Uterus (tissue), 4 donors: Measurements from ENCODE around the gene EVL. TPM values are rescaled to one million over a fixed set of nuclear protein-coding genes. Genes with fewer than 3 reads are reported as not detected.

Source experiments
- DNase-seq, 2 donors: peaks; one replicate each; pipeline ENCODE4 v3.0.0-alpha.2; 2019 to 2020
- H3K27ac ChIP-seq, 2 donors: fragments of 200-600 bp; sonication (generic); 1 replicate in 1 of 2; 2 replicates in 1 of 2; pipeline ENCODE4 v1.5.1; 2016 to 2018
- H3K27me3 ChIP-seq, 2 donors: fragments of 200-600 bp; sonication (generic); one replicate each; pipeline ENCODE4 v1.5.1; 2018 to 2019; ENCODE audit warnings: control low read depth in 1 of 2
- H3K36me3 ChIP-seq, 2 donors: fragments of 200-600 bp; sonication (generic); one replicate each; pipeline ENCODE4 v1.5.1; 2019; ENCODE audit warnings: control low read depth in 1 of 2
- H3K4me1 ChIP-seq, 2 donors: fragments of 200-600 bp; sonication (generic); one replicate each; pipeline ENCODE4 v1.5.1; 2018 to 2019; ENCODE audit warnings: control low read depth in 1 of 2
- H3K4me3 ChIP-seq, 2 donors: fragments of 200-600 bp; sonication (generic); 1 replicate in 1 of 2; 2 replicates in 1 of 2; pipeline ENCODE4 v1.5.1; 2018 to 2019; ENCODE audit warnings: mild to moderate bottlenecking in 1 of 2
- H3K9me3 ChIP-seq, 2 donors: fragments of 200-600 bp; sonication (generic); one replicate each; pipeline ENCODE4 v1.5.1; 2019; ENCODE audit warnings: control low read depth in 1 of 2
- POLR2A ChIP-seq, 2 donors: fragments of 450-650 bp; IDR thresholded peaks; one replicate each; pipeline ENCODE4 v1.6.1; 2016; ENCODE audit warnings: antibody characterized with exemption in 2 of 2, mild to moderate bottlenecking in 1 of 2, moderate library complexity in 1 of 2
- intact Hi-C: fragments of 100-400 bp; cut with DNase I; formaldehyde crosslinking; loops from one replicate; pipeline ENCODE4 v1.15.1; 2023; ENCODE audit warnings: low total_unique reads
- total RNA-seq, 4 donors: library from RNA; depleted of rRNA in 3 of 4; stranded (reverse); fragments of >200 nt in 3 of 4; gene quantifications; one replicate each; pipeline versions ENCODE4 v1.1.0 to v1.2.4, GENCODE V29; 2014 to 2023
- TF ChIP-seq, protein P1 (sequence below), 4 experiments: fragments of 200-600 bp in 2 of 4; fragments of 450-650 bp in 2 of 4; sonication (generic) in 2 of 4; IDR thresholded peaks; one replicate each; pipeline ENCODE4 v1.5.1; 2016 to 2019; ENCODE audit warnings: antibody characterized with exemption in 4 of 4, mild to moderate bottlenecking in 2 of 4, moderate library complexity in 1 of 4
- donor health status: DM: yes; HTN: yes; CAD: no.

EVL gene
- total RNA-seq, 4 donors from 2014 or later = 22.1 to 133 (median 67.5) TPM

DNA sequence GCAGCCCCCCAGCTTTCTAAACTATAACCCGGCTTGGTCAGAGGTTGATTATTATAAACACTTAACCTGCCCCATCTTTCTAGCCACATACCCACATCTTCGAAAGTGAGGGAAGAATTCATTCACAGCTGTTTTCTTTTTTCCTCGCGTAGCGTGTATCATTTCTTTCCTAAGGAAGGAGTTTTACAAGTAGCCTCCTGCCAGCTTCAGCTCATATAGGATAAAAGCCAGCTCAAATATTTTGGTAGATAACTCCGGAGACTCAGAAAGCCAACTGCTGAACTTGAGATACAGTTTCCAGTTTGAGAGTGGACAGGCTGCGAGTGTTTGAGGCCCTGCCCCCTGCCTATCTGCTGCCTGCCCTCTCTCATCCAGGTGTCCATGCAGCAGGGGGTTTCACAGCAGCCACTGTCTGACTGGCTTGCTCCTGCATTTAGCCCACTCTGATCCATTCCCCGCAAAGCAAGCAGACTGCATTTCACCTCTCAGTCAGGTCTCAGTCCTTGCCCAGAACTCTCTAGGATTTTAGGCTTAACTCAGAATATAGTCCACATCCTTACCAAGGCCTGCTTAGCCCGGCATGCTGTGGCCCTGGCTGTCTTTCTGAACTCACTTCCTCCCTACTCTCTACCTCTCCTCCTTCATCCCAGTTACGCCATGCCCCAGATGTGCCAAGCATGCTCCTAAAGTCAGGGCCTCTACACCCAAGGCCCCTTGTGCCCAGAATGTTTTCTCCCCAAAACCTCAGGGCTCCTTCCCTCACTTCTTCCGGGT lies 46.9 kb downstream of the EVL start:
- no peak for TF ChIP-seq POLR2A (IDR thresholded peaks at IDR 0.05)
- TF ChIP-seq, protein P1, sequence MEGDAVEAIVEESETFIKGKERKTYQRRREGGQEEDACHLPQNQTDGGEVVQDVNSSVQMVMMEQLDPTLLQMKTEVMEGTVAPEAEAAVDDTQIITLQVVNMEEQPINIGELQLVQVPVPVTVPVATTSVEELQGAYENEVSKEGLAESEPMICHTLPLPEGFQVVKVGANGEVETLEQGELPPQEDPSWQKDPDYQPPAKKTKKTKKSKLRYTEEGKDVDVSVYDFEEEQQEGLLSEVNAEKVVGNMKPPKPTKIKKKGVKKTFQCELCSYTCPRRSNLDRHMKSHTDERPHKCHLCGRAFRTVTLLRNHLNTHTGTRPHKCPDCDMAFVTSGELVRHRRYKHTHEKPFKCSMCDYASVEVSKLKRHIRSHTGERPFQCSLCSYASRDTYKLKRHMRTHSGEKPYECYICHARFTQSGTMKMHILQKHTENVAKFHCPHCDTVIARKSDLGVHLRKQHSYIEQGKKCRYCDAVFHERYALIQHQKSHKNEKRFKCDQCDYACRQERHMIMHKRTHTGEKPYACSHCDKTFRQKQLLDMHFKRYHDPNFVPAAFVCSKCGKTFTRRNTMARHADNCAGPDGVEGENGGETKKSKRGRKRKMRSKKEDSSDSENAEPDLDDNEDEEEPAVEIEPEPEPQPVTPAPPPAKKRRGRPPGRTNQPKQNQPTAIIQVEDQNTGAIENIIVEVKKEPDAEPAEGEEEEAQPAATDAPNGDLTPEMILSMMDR (IDR thresholded peaks at IDR 0.05) = no peak
- H3K4me1 ChIP-seq = no peaks in the 10 kb centered on the region
- H3K9me3 ChIP-seq = no peaks in the 10 kb centered on the region
- intact Hi-C loops = no loop called here
- no peaks in the 10 kb centered on the region for H3K36me3 ChIP-seq
- DNase-seq = no peak
- no peaks in the 10 kb centered on the region for H3K27me3 ChIP-seq
- no peak overlapping the region for H3K4me3 ChIP-seq
- peak overlapping the region in 1 of 2 donors; percentile 9 for H3K27ac ChIP-seq

GRCh38 chr14:100114109-100114765 lies 49.0 kb downstream of the EVL start:
- intact Hi-C loops = no loop called here
- no peaks in the 10 kb centered on the region for H3K9me3 ChIP-seq
- no peak overlapping the region for H3K4me3 ChIP-seq
- H3K27me3 ChIP-seq = no peaks in the 10 kb centered on the region
- DNase-seq = no peak
- TF ChIP-seq, protein P1 (IDR thresholded peaks at IDR 0.05) = no peak
- TF ChIP-seq POLR2A (IDR thresholded peaks at IDR 0.05) = no peak
- H3K4me1 ChIP-seq = no peaks in the 10 kb centered on the region
- no peaks in the 10 kb centered on the region for H3K36me3 ChIP-seq
- no peak overlapping the region for H3K27ac ChIP-seq

- Histone ChIP-seq H3K9me3 (no peaks in the 10 kb centered on the region), H3K27ac (no peak overlapping the region), H3K36me3 (no peaks in the 10 kb centered on the region), H3K4me3 (no peak overlapping the region), H3K27me3 (no peaks in the 10 kb centered on the region), H3K4me1 (no peaks in the 10 kb centered on the region)
- intact Hi-C loops = no loop called here
- TF ChIP-seq, protein P1 (IDR thresholded peaks at IDR 0.05) = no peak
- no peak for TF ChIP-seq POLR2A (IDR thresholded peaks at IDR 0.05)
- no peak for DNase-seq
These were observed 50.0 kb downstream of the EVL start for GRCh38 chr14:100115236-100115635.

- Histone ChIP-seq H3K4me3 (no peak overlapping the region), H3K36me3 (no peaks in the 10 kb centered on the region), H3K4me1 (no peaks in the 10 kb centered on the region), H3K27ac (no peak overlapping the region), H3K9me3 (no peaks in the 10 kb centered on the region), H3K27me3 (no peaks in the 10 kb centered on the region)
- TF ChIP-seq, protein P1 (IDR thresholded peaks at IDR 0.05) = no peak
- intact Hi-C loops = no loop called here
- DNase-seq = no peak
These were observed 50.5 kb downstream of the EVL start for GRCh38 chr14:100115726-100116125.

DNA sequence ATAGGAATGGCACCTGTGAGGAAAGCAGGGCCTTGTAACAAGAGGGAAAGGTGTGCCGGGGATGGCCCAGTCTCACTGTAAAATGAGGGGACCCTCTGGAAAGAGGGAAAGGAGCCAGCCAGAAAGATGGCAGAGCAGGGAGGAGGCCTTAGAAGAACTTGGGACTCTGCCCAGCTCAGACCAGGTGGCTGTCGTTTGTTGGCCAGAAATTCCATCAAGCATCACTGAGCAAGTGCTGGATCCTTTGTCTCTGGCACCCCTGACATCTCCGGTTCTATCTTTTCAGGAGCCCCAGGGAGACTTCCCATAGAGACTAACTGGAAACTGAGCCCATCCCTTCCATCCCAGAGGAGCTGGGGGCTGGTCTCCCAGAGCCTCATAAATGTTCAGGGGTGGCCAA lies 50.9 kb downstream of the EVL start:
- Histone ChIP-seq H3K4me3 (no peak overlapping the region), H3K27me3 (no peaks in the 10 kb centered on the region), H3K9me3 (no peaks in the 10 kb centered on the region), H3K36me3 (no peaks in the 10 kb centered on the region), H3K4me1 (no peaks in the 10 kb centered on the region), H3K27ac (no peak overlapping the region)
- intact Hi-C loops = no loop called here
- no peak for DNase-seq
- TF ChIP-seq, protein P1 (IDR thresholded peaks at IDR 0.05) = no peak
- TF ChIP-seq POLR2A (IDR thresholded peaks at IDR 0.05) = no peak
